OCI-LY3 (cell line): ENCODE measurements around the gene IBA57.

ENCODE experiments used
- H2AFZ ChIP-seq: fragments of 200-600, 300-600 bp; shearing (Covaris generic); 2 replicates; pipeline ENCODE4 v1.6.0; 2014; ENCODE audit warnings: antibody characterized with exemption, low read depth, low read length
- H3K27ac ChIP-seq: fragments of 200-600, 300-600 bp; sonication (generic); 2 replicates; pipeline ENCODE4 v1.5.1; 2014; ENCODE audit warnings: mild to moderate bottlenecking, low read length, moderate library complexity, mixed read lengths
- H3K27me3 ChIP-seq: fragments of 200-600, 300-600 bp; sonication (generic); 2 replicates; pipeline ENCODE4 v1.6.1; 2014; ENCODE audit warnings: low read depth, low read length, mixed read lengths
- H3K36me3 ChIP-seq: fragments of 200-600, 300-600 bp; sonication (generic); replicated peaks from 2 replicates; pipeline ENCODE3; 2014; ENCODE audit warnings: low read depth, low read length, mixed read lengths
- H3K4me1 ChIP-seq: fragments of 300-600, 200-600 bp; sonication (generic); 2 replicates; pipeline ENCODE4 v1.6.1; 2014; ENCODE audit warnings: low read length, mixed read lengths
- H3K4me2 ChIP-seq: fragments of 200-600, 300-600 bp; sonication (generic); 2 replicates; pipeline ENCODE4 v1.6.1; 2014; ENCODE audit warnings: low read length, mixed read lengths
- H3K4me3 ChIP-seq: fragments of 300-600, 200-600 bp; sonication (generic); 2 replicates; pipeline ENCODE4 v1.5.1; 2014; ENCODE audit warnings: antibody characterized with exemption, mild to moderate bottlenecking, low read length, moderate library complexity
- H3K79me2 ChIP-seq: fragments of 300-600, 200-600 bp; shearing (Covaris generic); 2 replicates; pipeline ENCODE4 v1.6.1; 2014; ENCODE audit warnings: mild to moderate bottlenecking, low read length, mixed read lengths
- H3K9ac ChIP-seq: fragments of 300-600, 200-600 bp; shearing (Covaris generic); 2 replicates; pipeline ENCODE4 v1.6.0; 2014; ENCODE audit warnings: mild to moderate bottlenecking, low read length, moderate library complexity
- H3K9me3 ChIP-seq: fragments of 200-600, 300-600 bp; shearing (Covaris generic); 2 replicates; pipeline ENCODE4 v1.6.1; 2014; ENCODE audit warnings: low read length, mixed read lengths; ENCODE audit not compliant: insufficient read depth
- H4K20me1 ChIP-seq: fragments of 200-600, 300-600 bp; sonication (generic); 2 replicates; pipeline ENCODE4 v1.6.1; 2016; ENCODE audit warnings: low read length, mixed read lengths; ENCODE audit not compliant: insufficient read depth
- CTCF ChIP-seq: fragments of 200-600, 300-600 bp; sonication (generic); IDR thresholded peaks from 2 replicates; pipeline ENCODE4 v1.5.1; 2014; ENCODE audit warnings: antibody characterized with exemption, low read length, low read depth
- EZH2phosphoT487 ChIP-seq: fragments of 200-600 bp; shearing (Covaris generic); IDR thresholded peaks from 2 replicates; pipeline ENCODE4 v1.6.1; 2018; ENCODE audit warnings: antibody characterized with exemption, mixed run types, low read depth

IBA57 gene

GRCh38 chr1:228210712-228211530 is 45.3 kb downstream of the IBA57 start:
- no peaks in the 10 kb centered on the region for H3K4me1 ChIP-seq
- no peaks in the 10 kb centered on the region for H3K36me3 ChIP-seq
- no peak overlapping the region for H3K9ac ChIP-seq
- H2AFZ ChIP-seq: no peak overlapping the region
- H3K79me2 ChIP-seq: no peaks in the 10 kb centered on the region
- H3K4me3 ChIP-seq: no peak overlapping the region
- no peaks in the 10 kb centered on the region for H4K20me1 ChIP-seq
- H3K27me3 ChIP-seq: no peaks in the 10 kb centered on the region
- no peak for TF ChIP-seq EZH2phosphoT487
- no peak for TF ChIP-seq CTCF
- no peak overlapping the region for H3K27ac ChIP-seq
- H3K4me2 ChIP-seq: no peak overlapping the region
- no peaks in the 10 kb centered on the region for H3K9me3 ChIP-seq

GRCh38 chr1:228211531-228212414 is 46.2 kb downstream of the IBA57 start:
- Histone ChIP-seq H3K27ac (no peak overlapping the region), H3K9ac (no peak overlapping the region), H3K36me3 (no peaks in the 10 kb centered on the region), H3K4me3 (no peak overlapping the region), H3K4me2 (no peak overlapping the region), H3K9me3 (no peaks in the 10 kb centered on the region), H2AFZ (no peak overlapping the region), H3K4me1 (no peaks in the 10 kb centered on the region), H4K20me1 (no peaks in the 10 kb centered on the region), H3K79me2 (no peaks in the 10 kb centered on the region), H3K27me3 (no peaks in the 10 kb centered on the region)
- TF ChIP-seq EZH2phosphoT487: no peak
- no peak for TF ChIP-seq CTCF

GRCh38 chr1:228212415-228212965 is 46.9 kb downstream of the IBA57 start:
- no peaks in the 10 kb centered on the region for H3K27me3 ChIP-seq
- no peak overlapping the region for H3K27ac ChIP-seq
- no peak for TF ChIP-seq EZH2phosphoT487
- no peak for TF ChIP-seq CTCF
- H3K9me3 ChIP-seq: no peaks in the 10 kb centered on the region
- no peaks in the 10 kb centered on the region for H4K20me1 ChIP-seq
- no peak overlapping the region for H2AFZ ChIP-seq
- no peaks in the 10 kb centered on the region for H3K4me1 ChIP-seq
- no peaks in the 10 kb centered on the region for H3K36me3 ChIP-seq
- no peak overlapping the region for H3K4me3 ChIP-seq
- no peaks in the 10 kb centered on the region for H3K79me2 ChIP-seq
- H3K9ac ChIP-seq: no peak overlapping the region
- no peak overlapping the region; the same call in 1 of the 2 replicates for H3K4me2 ChIP-seq
